Measurements from ENCODE around the gene EYS.
"Not testable (repeated sequence)": the region's sequence is repeated elsewhere in the genome, so short reads cannot be mapped to it uniquely, and the experiment has no call there.

Gene EYS

DNA sequence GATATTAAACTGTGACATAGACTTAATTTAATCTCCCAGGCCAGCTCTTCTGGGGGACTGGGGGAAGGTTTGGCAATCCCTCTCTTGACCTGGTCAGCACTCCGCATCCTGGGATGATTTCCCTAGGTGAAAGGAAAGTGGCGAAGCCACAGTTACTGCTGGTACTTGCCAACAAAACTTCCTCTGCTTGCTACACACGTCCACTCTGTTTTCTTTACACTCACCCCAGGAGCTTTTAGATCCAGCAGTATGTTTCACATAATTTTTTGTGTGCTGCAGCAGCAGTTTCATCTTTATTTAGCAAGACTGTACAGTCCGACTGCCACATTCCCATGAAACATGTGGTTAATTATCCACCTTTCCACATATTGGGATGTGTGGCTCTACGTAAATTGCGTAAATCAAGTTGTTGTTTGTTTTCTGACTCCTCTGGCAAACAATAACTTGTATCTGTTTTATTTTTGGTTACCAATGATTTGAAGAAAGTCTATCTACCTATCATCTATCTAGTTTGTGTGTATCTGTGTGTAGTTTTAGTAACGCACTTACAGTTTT, 1787.4 kb downstream of the EYS start:
- DNase-seq (ENCODE audit: extremely low spot score, insufficient read length, low read depth), result no peak
- no peak for FAIRE-seq

DNA sequence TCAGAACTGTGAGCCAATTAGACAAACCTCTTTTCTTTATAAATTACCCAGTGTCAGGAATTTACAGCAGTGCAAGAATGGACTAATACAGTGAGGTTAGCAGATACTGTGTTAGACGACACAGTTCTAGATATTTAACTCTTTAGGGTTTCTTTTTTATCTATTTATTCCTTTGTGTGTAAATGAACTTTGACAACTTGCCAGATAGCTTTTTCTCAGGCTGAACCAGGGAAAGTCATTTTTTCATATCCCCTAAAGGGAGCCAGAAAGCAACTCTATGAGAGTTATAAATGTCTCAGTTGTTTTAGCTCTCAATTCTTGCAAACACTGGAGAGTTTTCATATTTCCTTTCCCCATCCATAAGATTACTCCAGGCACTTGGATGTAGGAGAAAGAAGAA, 1794.1 kb downstream of the EYS start:
- DNase-seq (ENCODE audit: extremely low spot score, insufficient read length, low read depth) (no peak), FAIRE-seq (no peak)

DNA sequence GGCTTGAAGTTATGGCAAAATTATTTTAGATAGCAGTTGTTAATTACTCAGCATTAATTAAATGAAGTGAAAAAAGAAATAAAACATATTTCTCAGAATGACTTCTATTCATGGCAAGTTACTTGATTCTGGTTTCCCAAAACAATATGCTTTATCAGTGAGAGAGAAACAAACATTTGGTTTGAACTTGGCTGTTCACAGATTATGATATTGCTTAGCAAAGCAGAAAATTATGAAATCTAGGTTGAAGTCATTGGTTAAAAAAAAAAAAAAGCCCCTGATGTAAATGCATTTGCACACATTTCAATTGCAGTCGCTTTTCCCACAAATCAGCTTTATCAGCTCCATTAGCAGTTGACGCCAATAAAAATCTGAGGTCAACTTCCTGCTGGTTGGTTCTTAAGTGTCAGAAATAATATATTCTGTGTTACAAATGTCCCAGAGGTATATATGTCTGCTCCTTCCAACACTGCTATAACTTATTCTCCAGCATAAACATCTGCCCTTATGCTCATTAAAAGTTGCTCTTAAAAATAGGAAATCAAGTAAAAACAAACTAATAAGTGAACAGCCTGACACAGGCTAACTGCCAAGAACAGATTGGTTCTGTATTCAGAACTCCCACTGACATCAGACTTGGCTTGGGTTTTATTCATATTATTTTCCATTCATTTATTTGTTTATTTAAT, 1796.0 kb downstream of the EYS start:
- DNase-seq (ENCODE audit: extremely low spot score, insufficient read length, low read depth) (no peak), FAIRE-seq (no peak)

DNA sequence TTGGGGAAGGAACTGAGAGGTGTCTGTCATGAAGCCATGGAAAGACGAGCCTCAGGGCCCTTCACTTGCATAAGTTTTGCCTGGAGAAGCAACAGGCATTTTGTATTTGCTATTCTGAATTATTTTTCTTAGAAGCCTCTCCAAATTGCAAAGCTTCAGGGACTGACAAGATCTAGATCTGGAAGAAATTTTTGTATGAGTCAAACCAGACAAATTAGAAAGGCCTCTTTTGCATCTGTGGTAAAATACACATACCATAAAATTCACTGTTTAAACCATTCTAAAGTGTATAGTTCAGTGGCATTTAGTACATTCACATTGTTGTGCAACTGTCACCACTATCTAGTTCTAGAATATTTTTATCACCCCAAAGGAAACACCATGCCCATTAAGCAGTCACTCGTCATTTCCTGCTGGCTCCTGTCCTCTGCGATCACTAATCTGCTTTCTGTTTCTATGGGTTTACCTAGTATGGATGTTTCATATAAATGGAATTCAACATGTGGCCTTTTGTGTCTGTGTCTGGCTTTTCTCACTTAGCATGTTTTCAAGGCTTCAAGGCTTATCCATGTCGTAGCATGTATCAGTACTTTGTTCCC, 1802.3 kb downstream of the EYS start:
- DNase-seq (ENCODE audit: extremely low spot score, insufficient read length, low read depth) (no peak), FAIRE-seq (no peak)

DNA sequence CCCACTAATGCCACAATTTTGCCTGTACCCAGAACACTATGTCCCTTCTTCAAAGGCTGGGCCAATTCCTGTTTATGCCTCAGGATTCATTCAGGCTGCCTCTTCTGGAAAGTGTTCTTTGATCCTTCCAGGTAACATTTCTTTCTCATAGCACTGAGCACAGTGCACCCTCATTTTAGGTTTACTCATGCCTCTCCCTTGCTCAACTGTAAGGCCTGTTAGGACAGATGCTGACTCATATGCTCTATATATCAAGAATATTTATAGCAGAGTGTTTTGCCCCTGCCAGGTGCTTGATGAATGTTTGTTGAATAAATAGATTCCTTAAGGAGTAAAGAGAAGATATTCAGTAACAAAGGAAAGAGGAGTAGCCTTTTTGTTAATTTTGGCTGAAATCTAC, 1807.5 kb downstream of the EYS start:
- FAIRE-seq (no peak), DNase-seq (ENCODE audit: extremely low spot score, insufficient read length, low read depth) (no peak)

DNA sequence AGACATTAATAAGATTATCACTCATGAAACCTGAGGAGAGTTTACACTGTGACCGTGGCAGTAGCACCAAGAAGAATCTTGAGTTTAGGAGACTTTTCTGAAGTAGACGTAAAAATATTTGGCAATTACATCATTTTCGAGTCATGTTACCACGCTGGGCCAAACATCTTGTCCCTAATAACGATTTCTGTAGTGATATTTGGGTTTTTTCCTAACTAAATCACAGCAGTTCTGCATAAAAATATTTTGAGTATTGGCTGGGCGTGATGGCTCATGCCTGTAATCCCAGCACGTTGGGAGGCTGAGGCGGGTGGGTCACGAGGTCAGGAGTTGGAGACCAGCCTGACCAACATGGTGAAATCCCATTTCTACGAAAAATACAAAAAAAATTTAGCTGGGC, 1809.1 kb downstream of the EYS start:
- DNase-seq (ENCODE audit: extremely low spot score, insufficient read length, low read depth), result no peak
- no peak for FAIRE-seq

DNA sequence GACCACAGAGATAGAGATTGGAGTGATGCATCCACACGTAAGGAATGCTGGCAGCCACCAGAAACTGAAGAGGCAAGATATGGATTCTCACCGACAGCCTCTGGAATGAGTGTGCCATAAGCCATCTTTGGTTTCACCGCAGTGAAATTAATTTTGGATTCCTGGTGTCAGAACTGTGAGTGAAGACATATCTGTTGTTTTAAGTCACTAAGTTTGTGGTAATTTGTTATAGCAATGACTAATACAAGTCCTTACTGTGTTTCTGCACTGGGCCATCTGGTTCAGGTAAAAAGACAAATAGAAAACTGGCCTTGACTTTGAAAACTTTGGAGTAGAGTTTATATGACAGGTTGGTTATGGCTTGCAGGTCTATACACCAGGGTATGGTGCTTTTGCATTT, 1809.6 kb downstream of the EYS start:
- FAIRE-seq, result no peak
- DNase-seq (ENCODE audit: extremely low spot score, insufficient read length, low read depth), result no peak

DNA sequence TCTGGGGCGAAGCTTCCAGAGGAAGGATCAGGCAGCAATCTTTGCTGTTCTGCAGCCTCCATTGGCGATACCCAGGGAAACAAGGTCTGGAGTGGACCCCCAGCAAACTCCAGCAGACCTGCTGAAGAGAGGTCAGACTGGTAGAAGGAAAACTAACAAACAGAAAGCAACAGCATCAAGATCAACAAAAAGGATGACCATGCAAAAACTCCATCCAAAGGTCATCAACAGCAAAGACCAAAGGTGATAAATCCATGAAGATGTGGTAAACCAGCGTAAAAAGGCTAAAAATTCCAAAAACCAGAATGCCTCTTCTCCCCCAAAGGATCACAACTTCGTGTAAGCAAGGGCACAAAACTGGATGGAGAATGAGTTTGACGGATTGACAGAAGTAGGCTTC, 1818.6 kb downstream of the EYS start:
- no peak for FAIRE-seq
- DNase-seq (ENCODE audit: extremely low spot score, insufficient read length, low read depth), result no peak

DNA sequence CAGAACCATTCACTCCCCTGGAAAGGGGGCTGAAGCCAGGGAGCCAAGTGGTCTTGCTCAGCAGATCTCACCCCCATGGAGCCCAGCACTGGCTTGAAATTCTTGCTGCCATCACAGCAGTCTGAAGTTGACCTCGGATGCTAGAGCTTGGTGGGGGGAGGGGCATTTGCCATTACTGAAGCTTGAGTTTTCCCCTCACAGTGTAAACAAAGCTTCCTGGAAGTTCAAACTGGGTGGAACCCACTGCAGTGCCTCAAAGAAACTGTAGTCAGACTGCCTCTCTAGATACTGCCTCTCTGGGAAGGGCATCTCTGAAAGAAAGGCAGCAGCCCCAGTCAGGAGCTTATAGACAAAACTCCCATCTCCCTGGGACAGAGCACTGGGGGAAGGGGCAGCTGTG, 1819.2 kb downstream of the EYS start:
- FAIRE-seq; DNase-seq (ENCODE audit: extremely low spot score, insufficient read length, low read depth): not testable (repeated sequence)

DNA sequence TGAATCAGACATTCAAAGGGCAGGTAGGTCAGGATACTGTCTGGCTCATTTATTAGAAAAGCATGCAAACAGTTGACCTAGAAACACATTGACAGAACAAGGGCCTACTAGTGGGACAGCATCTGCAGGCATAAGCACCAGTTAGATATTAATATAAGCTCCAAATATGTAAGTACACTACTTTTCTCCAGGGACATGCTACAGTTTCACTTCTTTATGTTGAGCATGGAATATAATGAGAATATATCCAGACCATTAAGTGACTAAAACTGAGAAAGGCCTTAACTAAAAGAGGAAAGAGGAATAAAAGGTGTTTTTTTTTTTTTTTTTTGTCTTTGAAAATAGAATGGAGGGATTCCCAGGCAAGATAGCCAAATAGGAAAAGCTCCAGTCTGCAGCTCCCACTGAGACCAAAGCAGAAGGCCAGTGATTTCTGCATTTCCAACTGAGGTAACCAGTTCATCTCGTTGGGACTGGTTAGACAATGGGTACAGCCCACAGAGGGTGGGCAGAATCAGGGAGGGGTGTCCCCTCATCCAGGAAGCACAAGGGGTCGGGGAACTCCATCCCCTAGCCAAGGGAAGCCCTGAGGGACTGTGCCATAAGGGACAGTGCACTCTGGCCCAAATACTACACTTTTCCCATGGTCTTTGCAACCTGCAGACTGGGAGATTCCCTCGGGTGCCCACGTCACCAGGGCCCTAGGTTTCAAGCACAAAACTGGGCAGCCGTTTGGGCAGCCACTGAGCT, 1819.8 kb downstream of the EYS start:
- DNase-seq (ENCODE audit: extremely low spot score, insufficient read length, low read depth), result no peak
- FAIRE-seq, result no peak

DNA sequence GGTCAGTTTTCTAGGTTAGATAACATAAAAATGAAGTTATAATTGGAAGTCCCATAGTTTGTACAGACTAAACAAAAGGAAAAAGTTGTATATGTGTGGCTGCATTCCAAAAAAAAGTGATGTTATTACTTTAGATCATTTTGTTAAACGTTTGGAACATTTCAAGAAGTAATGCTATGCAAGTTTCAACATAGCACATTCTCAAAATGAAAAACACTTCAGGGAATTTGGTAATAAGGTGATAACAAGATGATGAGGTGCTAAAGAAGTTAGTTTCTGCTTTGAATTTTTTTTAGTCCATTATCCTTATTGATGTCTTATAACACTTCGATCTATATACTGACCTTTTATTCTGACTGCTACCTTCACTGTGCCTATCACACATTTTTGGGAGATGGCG, 1820.7 kb downstream of the EYS start:
- FAIRE-seq, result no peak

DNA sequence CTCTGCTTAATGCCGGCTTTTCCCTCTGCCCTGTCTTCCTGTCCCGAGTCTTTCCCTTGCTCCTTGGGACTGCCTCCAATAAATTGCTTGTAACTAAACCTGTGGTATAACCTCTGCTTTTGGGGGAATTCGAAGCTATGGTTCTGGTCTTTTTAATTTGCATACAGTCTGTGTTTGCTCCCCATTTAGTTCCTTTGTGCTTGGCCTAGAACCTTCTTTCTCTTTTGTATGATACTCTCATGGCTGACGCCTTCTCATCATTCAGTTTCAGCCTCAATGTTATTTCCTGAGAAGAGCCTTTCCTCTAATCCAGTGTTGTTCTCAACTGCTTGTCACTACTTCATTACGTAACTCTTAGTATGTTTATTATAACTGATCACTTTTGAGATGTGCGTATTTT, 1823.4 kb downstream of the EYS start:
- FAIRE-seq (no peak), DNase-seq (ENCODE audit: extremely low spot score, insufficient read length, low read depth) (no peak)

More for the DNA sequence above, 1820.7 kb downstream of the EYS start:
- DNase-seq (ENCODE audit: extremely low spot score, insufficient read length, low read depth), result no peak

DNA sequence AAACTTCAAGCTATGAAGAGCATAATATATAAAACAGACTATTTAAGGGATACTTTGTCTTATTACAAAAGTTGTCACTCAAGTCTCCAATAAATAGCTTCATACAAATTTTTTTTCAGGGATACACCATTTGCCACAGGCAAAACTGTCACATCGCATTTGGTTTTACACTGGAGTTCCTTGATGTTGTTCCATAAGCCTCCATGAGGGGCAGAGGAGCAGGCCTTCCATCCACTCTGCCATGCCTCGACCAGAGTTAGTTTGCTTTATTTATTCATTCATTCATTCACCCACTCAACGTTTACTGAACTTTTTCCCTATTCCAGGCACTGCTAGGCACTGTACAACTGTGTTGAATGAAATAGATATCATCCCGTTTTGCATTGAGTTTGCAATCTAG, 1824.8 kb downstream of the EYS start:
- DNase-seq (ENCODE audit: extremely low spot score, insufficient read length, low read depth), result no peak
- FAIRE-seq, result no peak

DNA sequence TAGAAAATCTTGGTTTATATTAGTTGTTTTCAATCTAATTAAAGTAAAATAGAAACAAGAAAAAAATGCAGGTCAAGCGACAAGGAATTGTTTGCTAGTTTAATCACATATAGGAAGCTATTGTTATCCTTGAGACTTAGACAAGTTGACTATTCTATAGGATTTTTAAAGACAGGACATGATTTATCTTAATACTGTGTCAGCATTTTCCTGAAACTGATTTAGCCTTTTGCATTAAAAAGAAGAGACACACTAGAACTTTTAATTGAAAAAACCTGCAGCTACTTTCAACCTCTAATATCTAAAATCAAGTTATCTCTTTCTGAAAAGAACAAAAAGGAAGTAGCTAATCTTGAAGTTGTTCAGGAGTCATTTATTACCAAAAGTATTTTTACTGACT, 1825.2 kb downstream of the EYS start:
- no peak for FAIRE-seq
- no peak for DNase-seq (ENCODE audit: extremely low spot score, insufficient read length, low read depth)

DNA sequence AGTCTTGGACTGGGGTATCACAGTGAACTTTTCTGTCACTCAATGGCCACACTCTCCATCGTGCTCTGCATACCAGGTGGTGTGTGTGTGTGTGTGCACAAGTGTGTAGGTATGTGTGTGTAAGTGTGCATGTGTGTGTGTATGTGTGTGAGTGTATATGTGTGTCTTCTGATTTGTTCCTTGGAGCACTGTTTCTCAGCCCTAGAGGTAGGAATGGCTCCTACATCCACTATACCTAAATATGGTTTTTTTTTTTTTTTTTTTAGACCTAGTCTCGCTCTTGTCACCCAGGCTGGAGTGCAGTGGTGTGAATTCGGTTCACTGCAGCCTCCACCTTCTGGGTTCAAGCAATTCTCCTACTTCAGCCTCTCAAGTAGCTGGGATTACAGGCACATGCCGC, 1834.8 kb downstream of the EYS start:
- DNase-seq (ENCODE audit: extremely low spot score, insufficient read length, low read depth) (no peak), FAIRE-seq (no peak)

DNA sequence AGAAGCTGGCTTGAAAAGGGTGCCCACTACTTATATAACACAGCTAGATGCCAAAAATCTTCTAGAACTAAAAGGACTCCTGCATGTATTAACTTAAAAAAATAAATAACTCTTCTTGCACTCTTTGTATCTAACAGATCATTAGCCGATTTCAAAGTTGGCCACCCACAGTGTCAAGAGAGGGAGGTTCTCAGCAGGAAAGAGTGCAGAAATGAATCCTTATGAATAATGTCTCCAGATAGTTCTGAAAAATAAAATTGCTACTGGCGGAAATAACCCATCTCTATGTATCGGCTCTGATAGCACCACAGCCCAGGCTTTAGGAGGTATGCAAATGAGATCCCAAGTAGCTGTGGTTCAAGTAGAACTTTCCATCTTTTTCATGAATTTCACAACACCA, 1838.7 kb downstream of the EYS start:
- FAIRE-seq, result no peak
- DNase-seq (ENCODE audit: extremely low spot score, insufficient read length, low read depth), result no peak

DNA sequence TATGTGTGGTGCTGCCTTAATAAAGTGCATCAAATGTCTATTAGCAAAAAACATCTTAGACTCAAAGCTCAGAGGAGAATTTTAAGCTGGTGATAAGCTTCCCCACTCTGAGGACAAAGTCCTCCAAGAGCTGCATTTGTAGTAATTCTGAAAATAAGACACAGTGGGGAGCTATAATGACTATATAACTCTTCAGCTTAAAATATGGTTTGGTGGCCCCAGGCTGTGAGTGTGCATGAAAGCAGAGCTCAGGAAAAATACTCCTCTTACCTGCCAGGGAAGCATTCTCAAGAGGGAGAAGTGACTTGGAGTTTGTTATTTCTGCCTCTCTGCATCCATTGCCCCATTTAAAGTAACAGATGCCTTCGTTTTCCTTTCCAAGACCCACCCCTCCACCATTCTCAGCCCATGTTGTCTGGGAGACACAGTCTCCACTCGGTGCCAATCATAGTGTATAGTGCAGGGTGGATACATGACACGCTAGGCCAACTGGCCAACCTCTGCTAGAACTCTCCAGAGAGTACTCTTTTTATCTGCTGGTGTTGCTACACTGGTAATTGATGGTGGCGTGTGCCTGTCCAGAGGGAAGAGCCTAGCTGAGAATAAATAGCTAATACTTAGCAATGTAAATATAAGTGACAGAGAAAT, 1842.2 kb downstream of the EYS start:
- no peak for DNase-seq (ENCODE audit: extremely low spot score, insufficient read length, low read depth)

DNA sequence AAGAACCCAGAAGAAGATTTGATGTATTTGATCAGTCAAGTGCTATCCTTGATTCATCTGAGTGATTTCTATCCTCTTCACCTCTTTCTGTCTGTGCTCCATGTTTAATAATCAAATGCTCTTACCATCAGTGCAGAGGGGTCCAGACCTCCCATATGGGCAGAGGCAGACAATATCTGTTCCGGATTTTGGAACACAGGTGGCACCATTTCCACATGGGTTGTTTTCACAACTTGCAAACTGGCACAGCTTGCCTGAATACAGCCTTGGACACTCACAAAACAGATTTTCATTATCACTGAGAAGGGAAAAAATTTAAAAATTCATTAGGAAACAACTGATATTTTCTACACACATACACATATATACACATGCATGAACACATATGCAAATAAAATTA, 1843.0 kb downstream of the EYS start:
- FAIRE-seq, result no peak

More for the DNA sequence above, 1842.2 kb downstream of the EYS start:
- FAIRE-seq, result no peak

DNA sequence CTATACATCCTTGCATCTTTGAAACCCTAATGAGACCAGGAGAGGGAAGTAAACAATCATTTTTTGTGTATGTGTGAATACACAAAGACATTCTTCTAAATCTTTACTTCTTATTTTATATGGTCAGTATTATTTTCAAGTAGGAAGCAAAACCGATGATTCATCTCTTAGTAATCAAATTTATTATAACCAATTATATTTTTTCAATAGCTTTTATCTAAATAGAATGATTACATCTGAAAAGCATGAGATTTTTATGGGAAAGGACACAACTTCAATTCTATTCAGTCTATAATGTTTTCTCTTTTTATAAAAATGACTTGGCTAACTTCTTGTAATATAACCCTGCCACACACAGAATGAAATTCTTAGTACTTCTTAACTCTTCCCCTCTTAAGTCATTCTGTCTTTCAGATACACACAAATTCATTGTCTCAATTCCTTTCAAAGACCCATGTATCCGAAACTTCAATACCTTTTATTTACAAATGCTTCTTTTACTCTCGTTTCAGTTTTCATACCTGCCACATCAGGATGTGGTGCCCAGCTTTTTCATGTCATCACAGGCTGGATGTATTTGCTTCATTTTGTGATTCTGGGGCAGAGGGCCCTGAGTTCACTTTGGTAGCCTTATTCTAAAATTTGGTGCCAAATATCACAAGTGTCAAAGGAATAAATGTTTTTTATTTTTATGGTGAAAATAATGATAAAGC, 1844.4 kb downstream of the EYS start:
- DNase-seq (ENCODE audit: extremely low spot score, insufficient read length, low read depth) (no peak), FAIRE-seq (no peak)

More for the DNA sequence above, 1843.0 kb downstream of the EYS start:
- no peak for DNase-seq (ENCODE audit: extremely low spot score, insufficient read length, low read depth)

DNA sequence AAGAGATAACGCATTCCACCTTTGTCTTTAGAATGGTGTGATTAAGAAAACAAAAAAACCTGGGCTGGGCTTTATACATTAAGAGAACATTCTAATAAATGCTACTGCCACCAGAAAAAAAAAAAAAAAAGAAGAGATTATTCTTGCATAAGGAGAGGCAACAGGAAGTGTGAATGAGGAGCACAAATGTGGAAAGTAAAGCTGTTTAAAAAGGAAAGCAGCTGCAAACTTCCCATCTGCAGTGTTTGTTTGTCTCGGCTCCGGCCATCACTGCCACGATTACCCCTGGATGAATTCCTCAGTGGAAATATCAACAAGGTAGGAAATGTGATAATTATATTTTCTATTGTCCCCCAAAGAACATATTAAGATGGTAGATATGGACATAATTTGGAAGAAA, 1847.5 kb downstream of the EYS start:
- FAIRE-seq, result no peak
- DNase-seq (ENCODE audit: extremely low spot score, insufficient read length, low read depth), result no peak

All from GM18507 (cell line).